Large intestine (tissue), 3 donors: ENCODE data around the gene APBA1. TPM values are rescaled to one million over a fixed set of nuclear protein-coding genes. Genes with fewer than 3 reads are reported as not detected.

Experiments
- DNase-seq, 2 donors: peaks; one replicate each; pipeline versions ENCODE4 v3.0.0 to v3.0.0-alpha.2; 2013
- H3K27ac ChIP-seq: one replicate; pipeline ENCODE4 v1.5.1; 2013; ENCODE audit warnings: low read length
- H3K27me3 ChIP-seq: 2 replicates; pipeline ENCODE4 v1.6.1; 2013; ENCODE audit warnings: low read length; ENCODE audit not compliant: control insufficient read depth, insufficient read depth
- H3K36me3 ChIP-seq: 2 replicates; pipeline ENCODE4 v1.6.1; 2013; ENCODE audit warnings: low read length; ENCODE audit not compliant: control insufficient read depth, insufficient read depth
- H3K4me1 ChIP-seq: one replicate; pipeline ENCODE4 v1.6.1; 2013; ENCODE audit warnings: low read length; ENCODE audit not compliant: control insufficient read depth, insufficient read depth
- H3K4me3 ChIP-seq: one replicate; pipeline ENCODE4 v1.5.1; 2013; ENCODE audit warnings: low read length
- H3K9me3 ChIP-seq: one replicate; pipeline ENCODE4 v1.6.1; 2013; ENCODE audit warnings: mild to moderate bottlenecking, low read depth, low read length, moderate library complexity; ENCODE audit not compliant: control insufficient read depth
- WGBS: methylation state at CpG from one replicate; pipeline ENCODE4 v1.1.5; 2013; ENCODE audit warnings: low lambda C conversion rate; ENCODE audit not compliant: insufficient coverage; 5-methylcytosine and 5-hydroxymethylcytosine counted together
- polyA plus RNA-seq: library from polyadenylated mRNA; unstranded; fragments of 120-200 nt; gene quantifications from one replicate; pipeline ENCODE4 v1.2.1, GENCODE V29; 2013

The APBA1 gene
- polyA plus RNA-seq, 1 donor, result 7.4 TPM

DNA sequence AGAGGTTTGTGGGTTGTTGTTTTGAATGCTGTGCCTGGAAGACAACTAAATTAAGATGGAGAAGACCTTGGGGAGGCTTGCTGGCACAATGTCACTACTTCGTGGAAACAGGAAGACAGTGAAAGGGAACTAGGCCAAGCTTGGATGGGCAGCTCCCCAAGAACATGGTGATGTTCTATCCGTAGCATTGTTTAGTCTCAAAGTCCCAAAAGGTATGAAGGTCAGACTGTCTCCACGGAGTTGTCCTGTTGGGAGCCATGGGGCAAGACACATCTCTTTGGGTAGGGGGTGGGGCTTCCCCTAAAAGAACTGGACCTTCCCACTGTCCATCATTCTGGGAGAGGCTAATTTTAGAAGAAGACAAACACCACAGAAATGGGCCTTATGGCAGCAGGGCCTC lies 206.7 kb downstream of the APBA1 start:
- Histone ChIP-seq H3K4me1 (peaks cover 10% of the 10 kb centered on the region), H3K9me3 (no peaks in the 10 kb centered on the region), H3K27ac (no peak overlapping the region), H3K36me3 (no peaks in the 10 kb centered on the region), H3K4me3 (no peak overlapping the region), H3K27me3 (no peaks in the 10 kb centered on the region)
- DNase-seq, result no peak
- no CpG with 5 or more reads among the region's 3 CpGs for WGBS

DNA sequence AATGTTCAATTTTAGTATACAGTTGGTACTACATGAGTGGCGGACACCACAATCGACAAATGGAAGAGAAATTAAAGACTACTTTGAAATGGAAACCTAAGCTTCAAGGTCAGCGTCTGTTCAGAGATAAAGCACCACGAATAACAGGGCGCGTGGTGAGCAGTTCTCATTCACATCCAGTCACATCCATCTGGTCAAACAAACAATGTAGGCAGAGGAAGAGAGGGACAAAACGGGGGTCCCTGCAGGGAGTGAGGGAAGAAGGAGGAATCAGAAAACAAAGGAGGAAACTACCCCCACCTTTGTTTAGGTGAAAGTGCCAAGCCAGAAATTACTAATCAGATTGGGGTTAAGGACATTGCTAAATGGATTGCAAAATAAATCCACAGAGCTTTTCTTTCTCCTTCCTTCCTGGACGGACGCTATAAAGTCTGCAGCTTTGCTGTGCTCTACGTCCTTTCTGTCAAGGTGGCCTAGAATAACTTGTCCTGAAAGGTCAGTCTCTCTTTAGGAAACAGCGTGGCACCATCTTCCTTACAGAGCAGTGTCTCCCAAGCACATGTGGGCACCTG lies 208.6 kb downstream of the APBA1 start:
- no peak for DNase-seq
- H3K27ac ChIP-seq, result no peak overlapping the region
- WGBS, result 100% methylated on average over 2 of the region's 11 CpGs
- no peaks in the 10 kb centered on the region for H3K36me3 ChIP-seq
- H3K9me3 ChIP-seq, result no peaks in the 10 kb centered on the region
- no peaks in the 10 kb centered on the region for H3K27me3 ChIP-seq
- no peak overlapping the region for H3K4me3 ChIP-seq
- no peaks in the 10 kb centered on the region for H3K4me1 ChIP-seq

DNA sequence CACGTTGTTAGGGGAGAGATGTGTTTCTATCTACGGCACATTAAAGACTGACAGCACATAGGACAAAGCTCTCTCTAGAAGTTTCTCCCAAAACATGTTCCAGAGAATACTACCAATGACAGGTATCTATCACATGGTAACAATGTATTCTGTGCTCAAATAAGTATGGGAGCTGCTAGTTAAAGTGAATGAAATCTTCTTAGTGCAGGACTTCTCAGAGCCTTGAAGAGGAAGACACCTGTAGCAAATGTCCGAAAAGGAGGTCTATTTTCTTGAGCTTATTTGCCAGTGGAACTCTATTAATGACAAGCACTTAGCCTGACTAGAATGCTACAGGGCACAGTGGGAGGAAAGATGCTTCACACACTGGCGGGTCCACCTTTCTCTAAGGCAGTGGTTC lies 209.8 kb downstream of the APBA1 start:
- H3K9me3 ChIP-seq, result no peaks in the 10 kb centered on the region
- WGBS, result no CpG with 5 or more reads among the region's 4 CpGs
- H3K4me1 ChIP-seq, result no peaks in the 10 kb centered on the region
- no peak overlapping the region for H3K27ac ChIP-seq
- no peak overlapping the region for H3K4me3 ChIP-seq
- H3K27me3 ChIP-seq, result no peaks in the 10 kb centered on the region
- DNase-seq, result no peak
- no peaks in the 10 kb centered on the region for H3K36me3 ChIP-seq

DNA sequence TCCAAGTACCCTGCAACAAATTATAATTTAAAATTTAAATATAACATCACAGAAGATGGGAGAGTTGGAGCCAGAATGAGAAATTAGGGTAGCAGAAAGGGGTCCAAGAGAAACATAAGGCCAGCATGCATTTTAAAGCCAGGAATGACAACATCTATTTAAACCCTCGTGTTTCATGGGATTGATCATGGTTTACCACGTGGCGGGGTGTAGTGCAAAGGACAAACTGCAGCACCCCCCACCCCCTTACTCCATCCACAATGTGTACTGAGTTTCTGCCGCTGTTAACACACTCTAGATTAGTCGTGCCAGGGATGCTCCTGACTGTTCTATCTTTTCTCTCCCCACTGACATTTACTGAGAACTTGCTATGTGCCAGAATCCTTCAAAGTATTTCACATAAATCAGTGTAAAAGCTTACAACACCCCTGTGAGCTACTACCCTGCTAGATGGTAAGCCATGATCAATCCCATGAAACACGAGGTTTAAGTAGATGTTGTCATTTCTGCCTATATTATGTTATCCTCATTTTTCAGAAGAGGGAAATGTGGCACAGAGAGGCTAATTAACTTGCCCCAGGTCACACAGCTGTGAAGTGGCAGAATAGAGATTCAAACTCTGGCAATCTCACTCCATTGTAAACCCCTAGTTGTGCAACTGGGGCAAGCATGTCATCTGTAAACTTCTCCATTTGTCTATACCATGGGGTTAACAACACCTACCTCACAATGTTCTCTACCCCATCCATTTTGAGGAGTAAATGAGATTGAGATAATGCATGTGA lies 210.9 kb downstream of the APBA1 start:
- Histone ChIP-seq H3K27ac (no peak overlapping the region), H3K4me1 (no peaks in the 10 kb centered on the region), H3K4me3 (no peak overlapping the region), H3K36me3 (no peaks in the 10 kb centered on the region), H3K27me3 (no peaks in the 10 kb centered on the region), H3K9me3 (no peaks in the 10 kb centered on the region)
- WGBS, result no CpG with 5 or more reads among the region's 6 CpGs
- no peak for DNase-seq

DNA sequence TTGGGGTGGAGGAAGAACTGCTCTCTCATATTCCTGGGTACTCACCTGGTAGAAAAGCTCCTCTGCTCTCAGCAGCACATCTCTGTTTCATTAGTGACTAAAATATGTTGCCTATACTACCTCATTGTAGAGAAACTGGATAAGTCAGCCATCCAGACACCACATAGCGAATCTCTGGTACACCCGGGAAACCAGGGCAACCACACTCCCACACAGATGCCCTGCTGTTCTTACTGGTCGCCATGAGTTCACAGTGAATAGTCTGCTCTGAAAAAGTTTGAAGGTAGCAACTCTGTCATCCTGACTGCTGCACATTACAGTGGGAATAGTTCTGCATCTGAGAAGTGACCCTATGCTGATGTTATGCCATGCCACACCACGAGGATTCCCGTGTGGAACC lies 212.2 kb downstream of the APBA1 start:
- H3K36me3 ChIP-seq, result no peaks in the 10 kb centered on the region
- H3K27me3 ChIP-seq, result no peaks in the 10 kb centered on the region
- DNase-seq, result no peak
- H3K4me1 ChIP-seq, result no peaks in the 10 kb centered on the region
- H3K4me3 ChIP-seq, result no peak overlapping the region
- H3K9me3 ChIP-seq, result no peaks in the 10 kb centered on the region
- no peak overlapping the region for H3K27ac ChIP-seq
- no CpG with 5 or more reads among the region's 5 CpGs for WGBS

DNA sequence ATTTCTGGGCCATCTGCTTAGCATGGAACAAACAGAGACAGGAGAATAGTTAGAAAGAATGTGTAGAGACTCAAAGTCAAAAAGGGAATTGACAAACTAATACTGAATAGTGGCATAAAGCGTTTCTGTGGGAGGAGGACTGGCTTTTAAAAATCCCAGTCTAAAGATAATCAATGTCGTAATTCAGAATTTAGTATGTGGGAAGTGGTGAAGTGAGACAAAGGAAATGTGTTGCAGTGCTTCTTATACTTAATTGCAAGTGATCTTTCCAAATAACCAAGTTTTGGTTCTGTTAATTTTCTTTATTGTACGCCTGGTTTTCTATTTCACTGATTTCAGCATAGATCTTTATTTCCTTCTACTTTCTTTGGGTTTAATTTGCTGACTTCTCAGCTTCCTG lies 214.0 kb downstream of the APBA1 start:
- Histone ChIP-seq H3K4me3 (no peak overlapping the region), H3K27me3 (no peaks in the 10 kb centered on the region)

DNA sequence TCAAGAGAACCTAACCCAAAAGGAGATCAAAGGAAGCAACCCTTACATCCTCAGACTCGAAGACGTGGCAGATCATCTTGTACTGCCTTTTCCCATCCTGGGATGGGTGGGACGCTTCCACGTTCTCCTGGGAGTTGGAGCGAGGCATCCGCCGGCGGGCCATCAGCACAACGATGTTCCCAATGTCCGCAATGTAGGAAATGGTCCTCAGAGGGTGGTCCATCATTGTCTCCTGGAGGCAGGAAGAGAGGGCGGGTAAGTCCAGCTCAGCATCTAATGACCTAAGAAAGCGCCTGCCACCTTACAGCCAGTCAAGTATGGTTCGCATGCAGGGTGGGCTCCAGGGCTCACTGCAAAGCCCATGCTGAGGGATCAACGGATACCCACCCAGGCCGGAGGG lies 216.0 kb downstream of the APBA1 start:
- no peak for DNase-seq
- WGBS, result no CpG with 5 or more reads among the region's 15 CpGs

More for the DNA sequence above, 214.0 kb downstream of the APBA1 start:
- WGBS, result 89% methylated on average over 2 of the region's 3 CpGs
- H3K9me3 ChIP-seq, result no peaks in the 10 kb centered on the region
- H3K4me1 ChIP-seq, result no peaks in the 10 kb centered on the region
- peaks cover 3% of the 10 kb centered on the region for H3K36me3 ChIP-seq
- no peak overlapping the region for H3K27ac ChIP-seq
- DNase-seq, result no peak

DNA sequence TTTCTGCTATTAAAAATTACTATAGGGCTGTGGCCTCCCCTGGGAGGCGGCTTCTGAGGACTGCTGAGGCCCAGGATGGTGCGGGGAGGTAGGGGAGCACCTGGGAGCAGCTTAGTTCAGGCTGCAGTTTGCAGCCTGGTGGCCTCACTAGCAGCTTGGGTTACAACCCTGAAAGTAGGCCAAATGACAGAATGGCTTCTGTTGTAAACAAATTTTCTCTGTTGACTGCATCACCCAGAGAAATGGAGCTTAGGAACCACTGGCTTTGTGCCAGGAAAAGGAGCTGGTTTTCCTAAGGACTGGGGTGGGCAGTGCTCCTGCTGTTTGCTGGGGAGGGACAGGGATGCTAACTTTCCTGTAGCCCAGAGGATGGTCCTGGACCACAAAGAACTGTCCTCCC lies 216.9 kb downstream of the APBA1 start:
- Histone ChIP-seq H3K4me1 (no peaks in the 10 kb centered on the region), H3K36me3 (peaks cover 3% of the 10 kb centered on the region), H3K27me3 (no peaks in the 10 kb centered on the region), H3K9me3 (no peaks in the 10 kb centered on the region), H3K4me3 (no peak overlapping the region), H3K27ac (no peak overlapping the region)
- peak in 1 of 2 donors; percentile 6 for DNase-seq
- no CpG with 5 or more reads among the region's 2 CpGs for WGBS

More for the DNA sequence above, 216.0 kb downstream of the APBA1 start:
- H3K36me3 ChIP-seq, result peaks cover 3% of the 10 kb centered on the region
- H3K27me3 ChIP-seq, result no peaks in the 10 kb centered on the region
- H3K27ac ChIP-seq, result no peak overlapping the region
- H3K4me3 ChIP-seq, result no peak overlapping the region
- H3K4me1 ChIP-seq, result no peaks in the 10 kb centered on the region
- H3K9me3 ChIP-seq, result no peaks in the 10 kb centered on the region

DNA sequence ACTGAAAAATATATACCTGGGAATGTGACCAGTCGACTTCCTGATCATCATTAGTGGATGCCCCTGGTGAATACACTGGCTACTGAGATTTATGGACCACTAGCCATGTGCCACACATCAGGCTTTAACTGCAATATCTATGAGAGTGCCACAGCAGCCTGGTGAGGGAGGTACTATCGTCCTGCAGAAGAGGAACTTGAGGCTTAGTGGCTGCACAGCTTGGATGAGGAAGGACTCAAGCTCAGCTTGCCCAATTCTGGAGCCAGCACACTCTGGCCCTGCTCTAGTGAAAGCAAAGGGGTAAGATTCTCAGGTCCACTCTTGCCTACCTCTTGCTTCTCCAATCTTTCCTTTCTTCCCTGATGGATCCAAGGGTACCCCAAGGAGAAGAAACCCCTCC lies 217.8 kb downstream of the APBA1 start:
- DNase-seq, result no peak
- Histone ChIP-seq H3K4me3 (no peak overlapping the region), H3K27me3 (no peaks in the 10 kb centered on the region), H3K36me3 (peaks cover 3% of the 10 kb centered on the region), H3K27ac (no peak overlapping the region), H3K4me1 (no peaks in the 10 kb centered on the region), H3K9me3 (no peaks in the 10 kb centered on the region)
- no CpG with 5 or more reads among the region's 2 CpGs for WGBS

DNA sequence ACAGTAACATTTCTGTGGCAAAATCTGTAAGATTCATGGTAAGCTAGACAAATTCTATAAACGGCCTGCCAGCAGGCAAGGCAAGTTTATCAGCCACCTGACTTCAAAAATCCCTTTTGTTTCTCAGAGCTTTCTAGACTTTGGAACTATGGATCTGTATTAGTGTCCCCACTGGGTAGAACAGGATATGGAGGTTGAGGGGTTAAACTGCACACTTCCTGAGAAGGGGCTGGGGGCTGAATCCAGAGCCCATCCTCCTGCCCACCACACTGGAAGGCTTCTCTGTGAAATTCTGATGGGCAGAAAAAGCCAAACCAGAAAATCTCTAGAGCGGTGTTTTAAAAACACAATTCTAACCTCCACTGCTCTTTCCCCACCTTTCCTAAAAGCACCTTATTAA lies 218.4 kb downstream of the APBA1 start:
- no peak overlapping the region for H3K4me3 ChIP-seq
- no peaks in the 10 kb centered on the region for H3K27me3 ChIP-seq
- WGBS, result no CpG with 5 or more reads among the region's 2 CpGs
- no peaks in the 10 kb centered on the region for H3K9me3 ChIP-seq
- peaks cover 3% of the 10 kb centered on the region for H3K36me3 ChIP-seq
- no peaks in the 10 kb centered on the region for H3K4me1 ChIP-seq
- no peak for DNase-seq
- no peak overlapping the region for H3K27ac ChIP-seq
